ENCODE data around the gene FAM3C.

The FAM3C gene

GRCh38 chr7:121410829-121411596 is 14.9 kb upstream of the FAM3C start:
- DNase-seq (ENCODE audit: low spot score), result no peak

GRCh38 chr7:121406944-121407343 is 10.8 kb upstream of the FAM3C start:
- DNase-seq (ENCODE audit: low spot score), result peak; percentile 64

GRCh38 chr7:121406461-121406860 is 10.4 kb upstream of the FAM3C start:
- no peak for DNase-seq (ENCODE audit: low spot score)

GRCh38 chr7:121404348-121404747 is 8.2 kb upstream of the FAM3C start:
- no peak for DNase-seq (ENCODE audit: low spot score)

GRCh38 chr7:121402701-121403100 is 6.6 kb upstream of the FAM3C start:
- DNase-seq (ENCODE audit: low spot score), result no peak

GRCh38 chr7:121401896-121402295 is 5.8 kb upstream of the FAM3C start:
- no peak for DNase-seq (ENCODE audit: low spot score)

GRCh38 chr7:121398246-121398645 is 2.1 kb upstream of the FAM3C start:
- peak; percentile 60 for DNase-seq (ENCODE audit: low spot score)

GRCh38 chr7:121397822-121398221 is 1.7 kb upstream of the FAM3C start:
- DNase-seq (ENCODE audit: low spot score), result peak; percentile 33

GRCh38 chr7:121397361-121397760 is 1.3 kb upstream of the FAM3C start:
- peak; percentile 29 for DNase-seq (ENCODE audit: low spot score)

- peak; percentile 71 for DNase-seq (ENCODE audit: low spot score)
These were observed 581 bp downstream of the FAM3C start for GRCh38 chr7:121395494-121395960.

GRCh38 chr7:121394709-121395140 is 1.4 kb downstream of the FAM3C start:
- DNase-seq (ENCODE audit: low spot score), result no peak

GRCh38 chr7:121393005-121393366 is 3.1 kb downstream of the FAM3C start:
- no peak for DNase-seq (ENCODE audit: low spot score)

- no peak for DNase-seq (ENCODE audit: low spot score)
These were observed 3.7 kb downstream of the FAM3C start for GRCh38 chr7:121392277-121393004.

GRCh38 chr7:121391686-121392085 is 4.4 kb downstream of the FAM3C start:
- no peak for DNase-seq (ENCODE audit: low spot score)

GRCh38 chr7:121390617-121391016 is 5.5 kb downstream of the FAM3C start:
- no peak for DNase-seq (ENCODE audit: low spot score)

GRCh38 chr7:121390109-121390508 is 6.0 kb downstream of the FAM3C start:
- DNase-seq (ENCODE audit: low spot score), result no peak

- no peak for DNase-seq (ENCODE audit: low spot score)
These were observed 7.2 kb downstream of the FAM3C start for GRCh38 chr7:121388950-121389349.

- DNase-seq (ENCODE audit: low spot score), result no peak
These were observed 10.3 kb downstream of the FAM3C start for GRCh38 chr7:121385800-121386179.

GRCh38 chr7:121385056-121385799 is 10.9 kb downstream of the FAM3C start:
- DNase-seq (ENCODE audit: low spot score), result no peak

GRCh38 chr7:121384265-121384664 is 11.8 kb downstream of the FAM3C start:
- no peak for DNase-seq (ENCODE audit: low spot score)

- no peak for DNase-seq (ENCODE audit: low spot score)
These were observed 12.7 kb downstream of the FAM3C start for GRCh38 chr7:121383235-121383910.

GRCh38 chr7:121382473-121382872 is 13.6 kb downstream of the FAM3C start:
- DNase-seq (ENCODE audit: low spot score), result no peak
